Urinary bladder (tissue), 4 donors: Measurements from ENCODE around the gene PCP4. TPM values are rescaled to one million over a fixed set of nuclear protein-coding genes. Genes with fewer than 3 reads are reported as not detected.

Experiments
- DNase-seq: peaks from one replicate; pipeline ENCODE4 v3.0.0-alpha.2; 2015; ENCODE audit errors: extremely low spot score
- H3K27ac ChIP-seq: one replicate; pipeline ENCODE4 v1.5.1; 2013; ENCODE audit warnings: low read depth, mild to moderate bottlenecking, moderate library complexity
- H3K36me3 ChIP-seq: one replicate; pipeline ENCODE4 v1.6.1; 2013; ENCODE audit warnings: mild to moderate bottlenecking, moderate library complexity; ENCODE audit not compliant: insufficient read depth
- H3K4me1 ChIP-seq: one replicate; pipeline ENCODE4 v1.6.1; 2013; ENCODE audit warnings: mild to moderate bottlenecking, moderate library complexity; ENCODE audit not compliant: insufficient read depth
- H3K4me3 ChIP-seq: one replicate; pipeline ENCODE4 v1.5.1; 2013; ENCODE audit warnings: low read depth, low read length
- WGBS: extraction: QIAGEN DNeasy Blood & Tissue Kit; methylation state at CpG from one replicate; pipeline ENCODE4 v1.1.7; 2013; 5-methylcytosine and 5-hydroxymethylcytosine counted together
- polyA plus RNA-seq: library from polyadenylated mRNA; stranded (reverse); fragments of 200-250 nt; gene quantifications from one replicate; pipeline ENCODE4 v1.2.3, GENCODE V29; 2013
- total RNA-seq: library from RNA; depleted of rRNA; stranded (reverse); fragments of >200 nt; gene quantifications from one replicate; pipeline ENCODE4 v1.2.3, GENCODE V29; 2014
- donor health status: healthy with polysubstance abuse.
- donor health status: healthy.

PCP4 gene
- total and polyA plus RNA-seq, 2 donors, result 14.2 to 725 TPM

GRCh38 chr21:39952265-39952664, 85.0 kb downstream of the PCP4 start:
- Histone ChIP-seq H3K4me1 (no peaks in the 10 kb centered on the region), H3K4me3 (no peak overlapping the region), H3K36me3 (no peaks in the 10 kb centered on the region), H3K27ac (no peak overlapping the region)
- WGBS, result 66% methylated on average over 4 of the region's 4 CpGs
- DNase-seq, result no peak

- no peaks in the 10 kb centered on the region for H3K36me3 ChIP-seq
- no peak overlapping the region for H3K4me3 ChIP-seq
- DNase-seq, result no peak
- no peak overlapping the region for H3K27ac ChIP-seq
- 80% methylated on average over 10 of the region's 10 CpGs for WGBS
- H3K4me1 ChIP-seq, result no peaks in the 10 kb centered on the region
Observed at GRCh38 chr21:39954570-39954969, 87.3 kb downstream of the PCP4 start.

GRCh38 chr21:39955326-39955725, 88.1 kb downstream of the PCP4 start:
- WGBS, result 92% methylated on average over 4 of the region's 4 CpGs
- no peak overlapping the region for H3K4me3 ChIP-seq
- H3K36me3 ChIP-seq, result no peaks in the 10 kb centered on the region
- no peak for DNase-seq
- no peak overlapping the region for H3K27ac ChIP-seq
- no peaks in the 10 kb centered on the region for H3K4me1 ChIP-seq

- no peaks in the 10 kb centered on the region for H3K36me3 ChIP-seq
- no peaks in the 10 kb centered on the region for H3K4me1 ChIP-seq
- WGBS, result 91% methylated on average over 4 of the region's 4 CpGs
- no peak for DNase-seq
- H3K4me3 ChIP-seq, result no peak overlapping the region
- no peak overlapping the region for H3K27ac ChIP-seq
Observed at GRCh38 chr21:39956586-39956985, 89.3 kb downstream of the PCP4 start.

- Histone ChIP-seq H3K4me3 (no peak overlapping the region), H3K36me3 (no peaks in the 10 kb centered on the region), H3K27ac (no peak overlapping the region), H3K4me1 (no peaks in the 10 kb centered on the region)
- 96% methylated on average over 2 of the region's 2 CpGs for WGBS
- DNase-seq, result no peak
Observed at GRCh38 chr21:39958731-39959130, 91.5 kb downstream of the PCP4 start.

- H3K36me3 ChIP-seq, result no peaks in the 10 kb centered on the region
- WGBS, result 69% methylated on average over 1 of the region's 1 CpG
- no peak overlapping the region for H3K4me3 ChIP-seq
Observed at GRCh38 chr21:39961251-39961650, 94.0 kb downstream of the PCP4 start.

GRCh38 chr21:39965026-39965425, 97.8 kb downstream of the PCP4 start:
- Histone ChIP-seq H3K4me1 (no peaks in the 10 kb centered on the region), H3K4me3 (no peak overlapping the region), H3K36me3 (no peaks in the 10 kb centered on the region), H3K27ac (no peak overlapping the region)
- DNase-seq, result no peak
- 92% methylated on average over 1 of the region's 1 CpG for WGBS

More at GRCh38 chr21:39961251-39961650, 94.0 kb downstream of the PCP4 start:
- H3K27ac ChIP-seq, result no peak overlapping the region
- no peaks in the 10 kb centered on the region for H3K4me1 ChIP-seq
- no peak for DNase-seq

GRCh38 chr21:39966786-39967185, 99.5 kb downstream of the PCP4 start:
- Histone ChIP-seq H3K36me3 (no peaks in the 10 kb centered on the region), H3K4me3 (no peak overlapping the region), H3K4me1 (no peaks in the 10 kb centered on the region), H3K27ac (no peak overlapping the region)
- DNase-seq, result no peak
- 89% methylated on average over 3 of the region's 3 CpGs for WGBS

- no peak for DNase-seq
- Histone ChIP-seq H3K4me1 (no peaks in the 10 kb centered on the region), H3K36me3 (no peaks in the 10 kb centered on the region), H3K4me3 (no peak overlapping the region), H3K27ac (no peak overlapping the region)
- 91% methylated on average over 2 of the region's 2 CpGs for WGBS
Observed at GRCh38 chr21:39968010-39968409, 100.8 kb downstream of the PCP4 start.

- Histone ChIP-seq H3K4me1 (no peaks in the 10 kb centered on the region), H3K36me3 (no peaks in the 10 kb centered on the region), H3K27ac (no peak overlapping the region), H3K4me3 (no peak overlapping the region)
- no peak for DNase-seq
- WGBS, result 85% methylated on average over 8 of the region's 8 CpGs
Observed at GRCh38 chr21:39969691-39970364, 102.6 kb downstream of the PCP4 start.

- 14% methylated on average over 2 of the region's 2 CpGs for WGBS
Observed at GRCh38 chr21:39971956-39972355, 104.7 kb downstream of the PCP4 start.

GRCh38 chr21:39972471-39972870, 105.2 kb downstream of the PCP4 start:
- no peaks in the 10 kb centered on the region for H3K36me3 ChIP-seq
- 69% methylated on average over 4 of the region's 4 CpGs for WGBS
- DNase-seq, result no peak

More at GRCh38 chr21:39971956-39972355, 104.7 kb downstream of the PCP4 start:
- Histone ChIP-seq H3K36me3 (no peaks in the 10 kb centered on the region), H3K4me1 (no peaks in the 10 kb centered on the region), H3K27ac (no peak overlapping the region), H3K4me3 (no peak overlapping the region)
- no peak for DNase-seq

GRCh38 chr21:39972976-39973770, 105.9 kb downstream of the PCP4 start:
- WGBS, result 88% methylated on average over 14 of the region's 14 CpGs
- DNase-seq, result no peak
- Histone ChIP-seq H3K36me3 (no peaks in the 10 kb centered on the region), H3K4me3 (no peak overlapping the region), H3K4me1 (no peaks in the 10 kb centered on the region), H3K27ac (no peak overlapping the region)

More at GRCh38 chr21:39972471-39972870, 105.2 kb downstream of the PCP4 start:
- Histone ChIP-seq H3K27ac (no peak overlapping the region), H3K4me3 (no peak overlapping the region), H3K4me1 (no peaks in the 10 kb centered on the region)

GRCh38 chr21:39976800-39977199, 109.6 kb downstream of the PCP4 start:
- Histone ChIP-seq H3K4me1 (no peaks in the 10 kb centered on the region), H3K36me3 (no peaks in the 10 kb centered on the region), H3K27ac (no peak overlapping the region), H3K4me3 (no peak overlapping the region)
- DNase-seq, result no peak
- WGBS, result 75% methylated on average over 5 of the region's 5 CpGs
